Activated naive CD4-positive, alpha-beta T cell treated with anti-CD3 and anti-CD28 coated beads, Interleukin-2, amount 10 ng/mL, durations not matched to agents 7 days and 5 days (primary cell): ENCODE measurements around the gene MRGPRG.
A peak's percentile ranks its signal among the peaks of the same experiment; 100 is the strongest.
"Not testable (repeated sequence)": the region's sequence is repeated elsewhere in the genome, so short reads cannot be mapped to it uniquely, and the experiment has no call there.

Experiments
- CTCF ChIA-PET: fragments of 350-600 bp; sonication (Branson Sonifier 250); formaldehyde crosslinking; loops from one replicate; lab custom pipeline; 2021; ENCODE audit warnings: antibody characterized with exemption; lab: Charles Lee
- DNase-seq: peaks from one replicate; pipeline ENCODE4 v3.0.0-alpha.2; 2020
- H3K27ac Mint-ChIP-seq: one replicate; pipeline ENCODE4 v1.8.0; 2021; ENCODE audit warnings: mild to moderate bottlenecking, moderate library complexity, mixed read lengths
- H3K27me3 Mint-ChIP-seq: one replicate; pipeline ENCODE4 v1.8.0; 2021; ENCODE audit warnings: mild to moderate bottlenecking, mixed read lengths
- H3K36me3 Mint-ChIP-seq: one replicate; pipeline ENCODE4 v1.8.0; 2021; ENCODE audit warnings: mixed read lengths
- H3K4me1 Mint-ChIP-seq: one replicate; pipeline ENCODE4 v1.8.0; 2021; ENCODE audit warnings: mixed read lengths
- H3K4me3 Mint-ChIP-seq: one replicate; pipeline ENCODE4 v1.8.0; 2021; ENCODE audit warnings: mild to moderate bottlenecking, moderate library complexity, mixed read lengths
- H3K9me3 Mint-ChIP-seq: one replicate; pipeline ENCODE4 v1.8.0; 2021; ENCODE audit warnings: mixed read lengths

The MRGPRG gene

DNA sequence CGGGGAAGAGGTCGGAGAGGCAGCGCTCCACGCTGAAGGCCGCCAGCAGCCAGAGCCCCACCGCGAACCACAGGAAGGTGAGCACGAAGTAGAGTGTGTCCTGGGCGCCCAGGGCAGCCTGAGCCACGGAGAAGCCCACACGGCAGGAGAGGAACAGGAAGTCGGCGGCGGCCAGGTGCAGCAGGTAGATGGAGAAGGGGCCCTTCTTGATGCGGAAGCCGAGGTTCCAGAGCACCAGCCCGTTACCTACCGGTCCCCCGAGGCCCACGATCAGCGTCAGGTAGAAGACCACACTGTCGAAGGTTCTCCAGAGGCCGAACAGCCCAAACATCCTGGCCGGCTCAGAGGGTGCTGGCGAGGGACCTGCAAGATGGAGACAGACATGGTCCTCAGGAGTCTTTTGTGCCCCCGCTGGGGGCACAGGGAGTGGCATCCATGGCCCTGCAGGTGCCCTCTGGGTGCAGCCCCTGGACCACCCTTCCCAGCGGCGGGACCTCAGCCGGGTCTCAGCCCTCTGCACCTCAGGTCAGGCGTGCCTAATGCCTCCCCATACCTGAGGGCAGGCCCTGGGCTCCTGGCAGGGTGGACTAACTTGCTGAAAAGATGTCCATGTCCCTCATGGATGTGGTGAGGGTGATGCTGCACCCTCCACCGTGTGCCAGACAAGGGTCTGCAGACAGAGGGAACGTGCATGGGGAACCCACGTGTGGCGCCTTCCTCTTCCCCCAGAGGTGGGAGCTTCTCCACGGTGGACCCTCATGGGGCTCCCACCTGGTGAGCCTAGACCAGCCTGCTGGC, at the start of gene MRGPRG:
TSS of gene MRGPRG (minus strand) at position 331 of the 798 bp plus-strand sequence. CDS start at position 331, 0 bp downstream.
- Mint-ChIP-seq H3K27ac (no peak within 1 kb of the TSS), H3K4me1 (peaks cover 14% of the 10 kb centered on the region), H3K9me3 (no peaks in the 10 kb centered on the region), H3K36me3 (no peaks in the 10 kb centered on the region), H3K4me3 (no peak within 1 kb of the TSS), H3K27me3 (peaks cover 58% of the 10 kb centered on the region)
- CTCF ChIA-PET = interaction anchor here (1.0 to 1.1 kb wide), 2 partner anchors 109 to 123 kb away, joined by 3 read pairs; no protein-coding TSS in a partner anchor
- DNase-seq = peak; percentile 14

DNA sequence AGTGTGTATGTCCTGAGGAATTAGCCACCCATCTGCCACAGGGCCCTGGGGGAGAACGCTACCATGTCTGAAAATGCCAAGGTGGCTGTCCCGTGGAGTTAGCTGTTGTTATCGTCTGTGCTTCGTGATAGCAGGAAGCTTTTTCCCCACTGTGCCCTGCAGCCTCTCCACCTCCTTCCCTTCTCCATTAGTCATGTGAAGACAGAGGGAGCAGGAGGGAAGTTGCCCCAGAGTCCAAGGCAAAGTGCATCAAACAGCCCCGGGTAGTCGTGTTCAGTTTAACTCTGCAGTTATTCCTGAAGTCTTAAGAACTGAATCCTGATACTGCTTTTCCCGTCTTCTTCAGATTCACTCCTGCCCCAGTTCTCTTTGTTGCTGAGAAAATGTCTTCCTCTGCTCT, 43.9 kb upstream of the MRGPRG start:
- CTCF ChIA-PET, H3K27me3 Mint-ChIP-seq, H3K9me3 Mint-ChIP-seq, H3K4me1 Mint-ChIP-seq, H3K4me3 Mint-ChIP-seq, H3K27ac Mint-ChIP-seq, H3K36me3 Mint-ChIP-seq, DNase-seq: not testable (repeated sequence)

GRCh38 chr11:3261831-3262230, 43.2 kb upstream of the MRGPRG start:
- H3K4me3 Mint-ChIP-seq, H3K36me3 Mint-ChIP-seq: not testable (repeated sequence)

DNA sequence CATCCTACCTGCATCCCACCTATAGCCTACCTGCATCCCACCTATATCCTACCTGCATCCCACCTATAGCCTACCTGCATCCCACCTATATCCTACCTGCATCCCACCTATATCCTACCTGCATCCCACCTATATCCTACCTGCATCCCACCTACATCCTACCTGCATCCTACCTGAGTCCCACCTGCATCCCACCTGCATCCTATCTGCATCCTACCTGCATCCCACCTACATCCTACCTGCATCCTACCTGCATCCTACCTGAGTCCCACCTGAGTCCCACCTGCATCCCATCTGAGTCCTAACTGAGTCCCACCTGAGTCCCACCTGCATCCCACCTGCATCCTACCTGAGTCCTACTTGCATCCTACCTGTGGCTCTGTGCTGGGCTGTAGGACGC, 38.9 kb upstream of the MRGPRG start:
- H3K36me3 Mint-ChIP-seq, CTCF ChIA-PET, H3K27ac Mint-ChIP-seq, H3K9me3 Mint-ChIP-seq, H3K4me1 Mint-ChIP-seq, DNase-seq, H3K4me3 Mint-ChIP-seq, H3K27me3 Mint-ChIP-seq: not testable (repeated sequence)

More at GRCh38 chr11:3261831-3262230, 43.2 kb upstream of the MRGPRG start:
- H3K27ac Mint-ChIP-seq, CTCF ChIA-PET, H3K4me1 Mint-ChIP-seq, H3K9me3 Mint-ChIP-seq, DNase-seq, H3K27me3 Mint-ChIP-seq: not testable (repeated sequence)

DNA sequence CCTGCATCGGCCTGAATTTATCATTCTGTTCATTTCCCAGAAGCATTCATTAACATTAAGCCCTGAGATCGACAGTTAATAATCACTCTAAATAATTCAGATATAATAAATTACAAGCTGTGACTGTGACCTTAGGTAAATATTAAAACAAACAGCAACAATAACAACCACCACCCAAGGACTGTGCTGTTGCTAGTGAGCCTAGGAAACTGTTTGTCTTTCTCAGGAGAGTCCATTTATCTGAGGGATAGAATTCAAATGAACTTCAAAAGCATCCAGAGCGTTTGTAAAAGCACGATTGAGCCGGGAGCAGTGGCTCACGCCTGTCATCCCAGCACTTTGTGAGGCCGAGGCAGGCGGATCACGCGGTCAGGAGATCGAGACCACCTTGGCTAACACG, 36.6 kb upstream of the MRGPRG start:
- H3K27ac Mint-ChIP-seq, H3K4me3 Mint-ChIP-seq, H3K9me3 Mint-ChIP-seq, H3K36me3 Mint-ChIP-seq, DNase-seq, H3K4me1 Mint-ChIP-seq, H3K27me3 Mint-ChIP-seq, CTCF ChIA-PET: not testable (repeated sequence)

GRCh38 chr11:3254773-3255172, 36.2 kb upstream of the MRGPRG start:
- H3K4me3 Mint-ChIP-seq, H3K9me3 Mint-ChIP-seq, H3K4me1 Mint-ChIP-seq, H3K27ac Mint-ChIP-seq, H3K27me3 Mint-ChIP-seq, CTCF ChIA-PET, DNase-seq, H3K36me3 Mint-ChIP-seq: not testable (repeated sequence)

GRCh38 chr11:3245071-3245470, 26.5 kb upstream of the MRGPRG start:
- H3K4me3 Mint-ChIP-seq = no peak overlapping the region
- no peak overlapping the region for H3K27ac Mint-ChIP-seq
- H3K9me3 Mint-ChIP-seq = no peaks in the 10 kb centered on the region
- no peak for DNase-seq
- no peaks in the 10 kb centered on the region for H3K4me1 Mint-ChIP-seq
- peaks cover 21% of the 10 kb centered on the region for H3K27me3 Mint-ChIP-seq
- CTCF ChIA-PET = no interaction called here
- H3K36me3 Mint-ChIP-seq = no peaks in the 10 kb centered on the region

DNA sequence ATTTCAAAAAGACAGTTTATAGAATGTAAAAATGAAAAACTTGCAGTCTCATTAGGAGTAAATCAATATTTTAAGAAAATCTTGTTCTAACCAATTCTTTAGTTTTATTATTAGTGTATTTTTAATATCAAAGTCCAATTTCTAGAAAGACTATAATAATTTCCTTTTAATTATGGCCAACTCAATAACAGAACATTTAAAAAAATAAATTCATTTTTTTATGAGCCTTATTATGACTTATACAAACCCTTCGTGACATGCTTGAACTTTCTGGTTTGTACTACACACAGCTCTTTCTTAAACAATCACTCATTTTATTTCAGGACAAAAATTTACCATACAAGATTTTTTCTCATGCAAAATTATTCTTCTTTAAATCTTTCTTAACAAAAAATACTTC, 25.3 kb upstream of the MRGPRG start:
- CTCF ChIA-PET = interaction anchor here (1.4 kb wide), 1 partner anchor 97 kb away, joined by 3 read pairs; no protein-coding TSS in a partner anchor
- no peaks in the 10 kb centered on the region for H3K9me3 Mint-ChIP-seq
- H3K36me3 Mint-ChIP-seq = no peaks in the 10 kb centered on the region
- H3K27me3 Mint-ChIP-seq = peaks cover 21% of the 10 kb centered on the region
- H3K27ac Mint-ChIP-seq = no peak overlapping the region
- H3K4me1 Mint-ChIP-seq = no peaks in the 10 kb centered on the region
- no peak overlapping the region for H3K4me3 Mint-ChIP-seq
- no peak for DNase-seq

DNA sequence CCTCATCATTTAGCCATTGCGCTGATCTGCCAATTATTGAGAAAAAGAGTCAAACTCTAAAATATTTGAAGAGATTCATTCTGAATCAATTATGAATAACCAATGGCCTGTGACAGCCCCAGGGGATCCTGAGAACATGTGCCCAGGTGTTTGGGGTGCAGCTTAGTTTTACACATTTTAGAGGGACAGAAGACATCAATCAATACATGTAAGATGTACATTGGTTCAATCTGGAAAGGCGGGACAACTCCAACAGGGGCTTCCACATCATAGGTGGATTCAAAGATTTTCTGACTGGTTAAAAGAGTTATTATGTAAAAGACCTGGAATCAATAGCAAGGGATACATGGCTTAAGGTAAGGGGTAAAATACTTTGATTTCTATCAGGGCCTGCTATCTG, 18.5 kb upstream of the MRGPRG start:
- no peaks in the 10 kb centered on the region for H3K4me1 Mint-ChIP-seq
- peaks cover 10% of the 10 kb centered on the region for H3K27me3 Mint-ChIP-seq
- no peak for DNase-seq
- H3K9me3 Mint-ChIP-seq = no peaks in the 10 kb centered on the region
- no peak overlapping the region for H3K4me3 Mint-ChIP-seq
- no peaks in the 10 kb centered on the region for H3K36me3 Mint-ChIP-seq
- CTCF ChIA-PET = no interaction called here
- H3K27ac Mint-ChIP-seq = no peak overlapping the region

- H3K9me3 Mint-ChIP-seq = no peaks in the 10 kb centered on the region
- no peaks in the 10 kb centered on the region for H3K4me1 Mint-ChIP-seq
- no peak for DNase-seq
- CTCF ChIA-PET = no interaction called here
- H3K36me3 Mint-ChIP-seq = no peaks in the 10 kb centered on the region
- H3K27me3 Mint-ChIP-seq = peaks cover 14% of the 10 kb centered on the region
- no peak overlapping the region for H3K27ac Mint-ChIP-seq
- no peak overlapping the region for H3K4me3 Mint-ChIP-seq
These were observed 16.2 kb upstream of the MRGPRG start for GRCh38 chr11:3234846-3235245.

DNA sequence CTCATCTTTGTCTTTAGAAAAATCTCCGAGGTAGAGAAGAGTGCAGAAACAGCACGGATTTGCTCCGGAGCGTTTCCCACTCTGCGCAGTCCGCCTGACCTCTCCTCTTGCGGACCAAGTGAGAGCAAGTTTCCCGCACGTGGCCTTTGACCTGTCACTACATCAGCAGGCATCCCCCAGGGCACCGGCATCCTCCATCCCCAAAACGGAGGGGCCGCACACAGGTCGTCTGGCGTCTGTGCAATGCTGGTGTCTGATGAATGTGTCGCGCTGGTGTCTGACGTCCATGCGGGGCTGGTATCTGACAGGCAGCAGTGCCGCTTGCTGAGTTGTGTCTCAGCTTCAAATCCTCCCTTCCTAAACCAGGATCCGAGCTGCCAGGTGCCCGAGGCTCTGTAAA, 14.3 kb upstream of the MRGPRG start:
- H3K36me3 Mint-ChIP-seq = no peaks in the 10 kb centered on the region
- H3K27me3 Mint-ChIP-seq = peaks cover 14% of the 10 kb centered on the region
- H3K4me3 Mint-ChIP-seq = no peak overlapping the region
- H3K9me3 Mint-ChIP-seq = no peaks in the 10 kb centered on the region
- no peak for DNase-seq
- H3K27ac Mint-ChIP-seq = no peak overlapping the region
- H3K4me1 Mint-ChIP-seq = no peaks in the 10 kb centered on the region
- CTCF ChIA-PET = no interaction called here

DNA sequence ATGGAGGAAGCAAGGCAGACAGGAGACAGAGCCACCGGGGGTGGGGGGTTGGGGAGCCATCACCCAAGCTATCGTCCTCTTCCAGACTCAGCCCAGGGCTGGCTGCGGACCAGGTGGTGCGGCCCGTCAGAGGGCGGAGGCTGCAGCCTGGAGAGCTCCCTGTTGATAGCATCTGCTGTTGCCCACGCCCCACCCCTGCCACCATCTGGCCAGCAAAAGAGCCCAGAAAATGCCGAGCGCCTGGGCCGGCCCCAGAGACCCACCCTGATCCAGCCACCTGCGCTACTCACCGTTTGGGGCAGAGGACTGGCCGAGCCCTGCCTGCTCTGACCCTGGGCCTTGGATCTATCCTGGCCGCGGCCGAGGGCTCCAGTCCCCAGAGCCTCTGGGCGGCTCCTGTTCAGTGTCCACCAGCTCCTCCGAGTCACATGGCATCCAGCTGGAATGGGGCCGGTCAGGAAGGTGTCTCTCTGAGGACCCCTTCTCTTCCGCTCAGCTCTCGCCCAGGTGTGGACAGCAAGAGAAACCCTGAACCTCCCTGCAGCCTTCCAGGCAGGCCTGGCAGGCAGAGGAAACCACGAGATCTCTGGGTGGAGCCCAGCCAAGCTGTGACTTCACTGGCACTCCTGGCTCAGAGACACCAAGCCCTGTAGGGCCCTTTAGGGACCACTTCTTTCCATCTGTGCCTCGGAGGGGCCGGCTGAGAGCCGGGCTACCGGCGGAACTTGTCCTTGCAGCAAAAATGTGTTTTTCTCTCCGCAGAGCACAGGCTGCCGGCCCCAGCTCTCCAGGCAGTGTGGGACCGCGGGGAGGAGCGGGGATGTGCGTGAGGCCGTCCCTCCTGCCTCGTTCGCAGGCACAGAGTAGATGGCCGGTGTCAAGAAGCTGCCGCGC, 13.5 kb upstream of the MRGPRG start, which contains the start of gene MRGPRE:
TSS of gene MRGPRE (minus strand) at position 567 of the 894 bp plus-strand sequence. CDS start 3,618 bp downstream, outside the sequence.
- Mint-ChIP-seq H3K9me3 (no peaks in the 10 kb centered on the region), H3K36me3 (no peaks in the 10 kb centered on the region), H3K27ac (no peak within 1 kb of the TSS), H3K4me1 (no peaks in the 10 kb centered on the region), H3K4me3 (no peak within 1 kb of the TSS), H3K27me3 (peaks cover 14% of the 10 kb centered on the region)
- DNase-seq = no peak
- CTCF ChIA-PET = no interaction called here

DNA sequence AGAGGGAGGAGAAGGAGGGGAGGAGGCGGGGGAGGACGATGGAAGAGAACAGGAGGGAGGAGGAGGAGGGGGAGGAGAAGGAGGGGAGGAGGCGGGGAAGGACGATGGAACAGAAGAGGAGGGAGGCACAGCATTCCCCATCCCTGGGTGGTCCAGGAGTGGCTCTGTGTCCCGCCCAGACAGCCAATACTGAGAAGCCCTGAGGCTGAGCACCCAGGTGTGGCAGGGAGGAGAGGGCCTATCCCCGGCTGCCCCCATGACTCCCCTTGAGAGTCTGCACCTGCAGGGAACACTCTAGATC, 12.9 kb upstream of the MRGPRG start:
- CTCF ChIA-PET = no interaction called here
- Mint-ChIP-seq H3K4me3 (no peak overlapping the region), H3K4me1 (no peaks in the 10 kb centered on the region)

GRCh38 chr11:3230636-3231549, 12.3 kb upstream of the MRGPRG start:
- Mint-ChIP-seq H3K36me3 (no peaks in the 10 kb centered on the region), H3K9me3 (no peaks in the 10 kb centered on the region), H3K27ac (no peak overlapping the region), H3K4me3 (no peak overlapping the region), H3K4me1 (no peaks in the 10 kb centered on the region), H3K27me3 (peaks cover 10% of the 10 kb centered on the region)
- CTCF ChIA-PET = no interaction called here
- no peak for DNase-seq

More for the DNA sequence above, 12.9 kb upstream of the MRGPRG start:
- no peak for DNase-seq
- no peaks in the 10 kb centered on the region for H3K9me3 Mint-ChIP-seq
- H3K27ac Mint-ChIP-seq = no peak overlapping the region
- H3K36me3 Mint-ChIP-seq = no peaks in the 10 kb centered on the region
- peaks cover 10% of the 10 kb centered on the region for H3K27me3 Mint-ChIP-seq
